GM20000 (cell line): ENCODE results near the gene RIC3.

Source experiments
- DNase-seq: peaks from one replicate; pipeline ENCODE4 v3.0.0; 2012; ENCODE audit warnings: low spot score
- CTCF ChIP-seq: IDR thresholded peaks from 2 replicates; pipeline ENCODE4 v1.5.1; 2012; ENCODE audit warnings: mild to moderate bottlenecking, control low read depth; ENCODE audit errors: extremely low read depth, missing control alignments

The RIC3 gene

GRCh38 chr11:8067567-8067928 lies 101.3 kb downstream of the RIC3 start:
- TF ChIP-seq CTCF, result no peak
- no peak for DNase-seq

GRCh38 chr11:8066911-8067455 lies 101.8 kb downstream of the RIC3 start:
- TF ChIP-seq CTCF, result no peak
- no peak for DNase-seq

- no peak for TF ChIP-seq CTCF
- DNase-seq, result no peak
Measured at GRCh38 chr11:8066036-8066910, 102.6 kb downstream of the RIC3 start.

- TF ChIP-seq CTCF, result no peak
- DNase-seq, result no peak
Measured at GRCh38 chr11:8065031-8065430, 103.8 kb downstream of the RIC3 start.

- TF ChIP-seq CTCF, result no peak
- no peak for DNase-seq
Measured at GRCh38 chr11:8063324-8063723, 105.5 kb downstream of the RIC3 start.

- no peak for DNase-seq
- TF ChIP-seq CTCF, result no peak
Measured at GRCh38 chr11:8062781-8063257, 106.0 kb downstream of the RIC3 start.
